HepG2 (cell line): Measurements from ENCODE around the gene TPD52L2. TPM values are rescaled to one million over a fixed set of nuclear protein-coding genes. Genes with fewer than 3 reads are reported as not detected.

Source experiments
- CCAR2 ChIP-seq: fragments of 200-400 bp; formaldehyde crosslinking; optimal IDR thresholded peaks from 2 replicates; pipeline ENCODE3; 2018; ENCODE audit warnings: low read depth, mild to moderate bottlenecking, low read length, moderate library complexity
- CENPX ChIP-seq: sonication (generic); formaldehyde crosslinking; IDR thresholded peaks from 2 replicates; pipeline ENCODE4 v1.9.0; 2021; ENCODE audit warnings: mild to moderate bottlenecking, missing genetic modification reagents, moderate library complexity
- E2F1 ChIP-seq: sonication (generic); formaldehyde crosslinking; IDR thresholded peaks from 2 replicates; pipeline ENCODE4 v1.5.0; 2020; ENCODE audit warnings: missing genetic modification reagents
- HDAC2 ChIP-seq: sonication (generic); formaldehyde crosslinking; IDR thresholded peaks from 2 replicates; pipeline ENCODE4 v1.4.0; 2020; ENCODE audit warnings: missing genetic modification reagents
- HNRNPUL1 ChIP-seq: fragments of 200-400 bp; formaldehyde crosslinking; IDR thresholded peaks from 2 replicates; pipeline ENCODE4 v1.6.1; 2017; ENCODE audit warnings: low read depth, mild to moderate bottlenecking, low read length, moderate library complexity
- KAT2B ChIP-seq: fragments of 150-350 bp; IDR thresholded peaks from 2 replicates; pipeline ENCODE4 v1.6.1; 2014; ENCODE audit warnings: low read depth, low read length, borderline replicate concordance
- KDM3A ChIP-seq: IDR thresholded peaks from 2 replicates; pipeline ENCODE4 v1.6.1; 2018; ENCODE audit warnings: low read depth, missing compliant biosample characterization
- NR2C2 ChIP-seq: sonication (generic); formaldehyde crosslinking; IDR thresholded peaks from 2 replicates; pipeline ENCODE4 v1.4.0; 2020; ENCODE audit warnings: missing genetic modification reagents, mild to moderate bottlenecking, moderate library complexity, borderline replicate concordance
- PBX3 ChIP-seq: sonication (generic); formaldehyde crosslinking; IDR thresholded peaks from 2 replicates; pipeline ENCODE4 v1.8.1; 2023; ENCODE audit warnings: missing genetic modification reagents, inconsistent platforms, borderline replicate concordance
- POGZ ChIP-seq: sonication (generic); formaldehyde crosslinking; IDR thresholded peaks from 2 replicates; pipeline ENCODE4 v1.4.0; 2020; ENCODE audit warnings: mild to moderate bottlenecking, missing genetic modification reagents
- POLR2G ChIP-seq: fragments of 200-400 bp; formaldehyde crosslinking; IDR thresholded peaks from 2 replicates; pipeline ENCODE4 v1.6.1; 2018; ENCODE audit warnings: mild to moderate bottlenecking, low read depth, low read length, moderate library complexity
- SCMH1 ChIP-seq: sonication (generic); formaldehyde crosslinking; IDR thresholded peaks from 2 replicates; pipeline ENCODE4 v1.9.0; 2021; ENCODE audit warnings: missing genetic modification reagents, mild to moderate bottlenecking, borderline replicate concordance
- ZBTB8A ChIP-seq: sonication (generic); formaldehyde crosslinking; IDR thresholded peaks from 2 replicates; pipeline ENCODE4 v1.4.0; 2020; ENCODE audit warnings: mild to moderate bottlenecking, low read depth, missing genetic modification reagents, borderline replicate concordance
- ZHX1 ChIP-seq: sonication (generic); formaldehyde crosslinking; IDR thresholded peaks from 2 replicates; pipeline ENCODE4 v1.8.1; 2022; ENCODE audit warnings: low read depth, mild to moderate bottlenecking, missing genetic modification reagents
- ZMAT3 ChIP-seq: sonication (generic); formaldehyde crosslinking; conservative IDR thresholded peaks from 2 replicates; pipeline ENCODE4 v1.7.0; 2021; ENCODE audit warnings: missing genetic modification reagents
- ZNF326 ChIP-seq: sonication (generic); formaldehyde crosslinking; IDR thresholded peaks from 2 replicates; pipeline ENCODE4 v1.4.0; 2020; ENCODE audit warnings: missing genetic modification reagents, borderline replicate concordance
- ZNF530 ChIP-seq: sonication (generic); formaldehyde crosslinking; IDR thresholded peaks from 2 replicates; pipeline ENCODE4 v1.5.0; 2020; ENCODE audit warnings: low read depth, mild to moderate bottlenecking, missing genetic modification reagents
- ZNF672 ChIP-seq: sonication (generic); formaldehyde crosslinking; IDR thresholded peaks from 2 replicates; pipeline ENCODE4 v1.8.1; 2022; ENCODE audit warnings: missing genetic modification reagents
- ZNF691 ChIP-seq: sonication (generic); formaldehyde crosslinking; IDR thresholded peaks from 2 replicates; pipeline ENCODE4 v1.4.0; 2020; ENCODE audit warnings: missing genetic modification reagents, low read depth, mild to moderate bottlenecking, borderline replicate concordance
- ZNF724P ChIP-seq: sonication (generic); formaldehyde crosslinking; IDR thresholded peaks from 2 replicates; pipeline ENCODE4 v1.8.0; 2022; ENCODE audit warnings: missing genetic modification reagents, borderline replicate concordance
- polyA plus RNA-seq, 8 experiments: library from polyadenylated mRNA; depleted of rRNA in 3 of 8; stranded (reverse) in 7 of 8; unstranded in 1 of 8; fragments of >200 nt; fragmentation: Illumina TruSeq in 4 of 8; extraction: Trizol in 4 of 8; gene quantifications; 2 replicates each; pipeline versions ENCODE4 v1.2.1 to v1.2.3, GENCODE V29; 2011 to 2016; ENCODE audit warnings: low read depth in 4 of 8, missing spikeins in 1 of 8, mixed read lengths in 1 of 8; ENCODE audit not compliant: insufficient read depth in 1 of 8
- total RNA-seq, 5 experiments: library from RNA; depleted of rRNA; stranded (reverse); fragments of >200 nt; fragmentation: Illumina TruSeq; extraction: Trizol; gene quantifications; 2 replicates each; pipeline ENCODE4 v1.2.3, GENCODE V29; 2016; ENCODE audit warnings: low read depth in 1 of 5
- TF ChIP-seq, protein P1 (sequence below): sonication (generic); formaldehyde crosslinking; IDR thresholded peaks from 2 replicates; pipeline ENCODE4 v1.8.0; 2022; ENCODE audit warnings: mild to moderate bottlenecking, missing genetic modification reagents, moderate library complexity
- TF ChIP-seq, protein P2 (sequence below): sonication (generic); formaldehyde crosslinking; IDR thresholded peaks from 2 replicates; pipeline ENCODE4 v1.4.0; 2020; ENCODE audit warnings: missing genetic modification reagents

Gene TPD52L2
- total and polyA plus RNA-seq, 2 of the 13 experiments (the other 11 are each of a cell fraction or from before 2014, with no cell fraction given): 156 to 184 TPM

DNA sequence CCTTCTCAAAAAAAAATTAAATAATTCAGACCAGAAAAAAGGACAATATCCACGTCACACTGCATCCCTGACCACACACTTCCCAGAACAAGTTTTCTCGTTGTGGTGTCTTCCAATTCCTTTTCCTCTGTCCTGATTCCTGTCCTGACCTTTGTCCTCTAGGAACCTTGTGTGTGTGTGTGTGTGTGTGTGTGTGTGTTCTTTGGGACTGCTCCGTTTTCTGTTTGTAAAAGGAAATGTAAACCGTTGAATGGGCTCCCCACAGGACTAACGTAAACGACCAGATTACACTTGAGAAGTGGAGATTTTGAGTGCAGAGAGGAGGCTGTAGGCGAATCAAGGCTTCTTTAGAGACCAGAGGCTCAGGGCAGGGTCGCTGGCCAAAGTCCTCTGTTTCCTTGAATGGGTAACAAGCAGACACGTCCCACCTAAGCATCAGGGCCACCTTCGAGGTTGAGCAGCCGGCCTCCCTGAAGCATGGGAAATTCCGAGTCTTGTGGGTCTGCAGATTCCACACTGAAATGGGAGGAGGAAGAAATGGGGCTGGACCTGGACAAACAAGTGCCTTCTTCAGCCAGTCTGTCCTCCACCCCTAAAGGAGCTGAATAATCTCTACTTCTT lies 41.3 kb upstream of the TPD52L2 start (continued):
- TF ChIP-seq PBX3 (CRISPR knock-in tag) (no peak), ZMAT3 (CRISPR knock-in tag) (0 out of 2 replicates have a peak, but pooled peaks have one; percentile 44), E2F1 (no peak), ZNF326 (CRISPR knock-in tag) (no peak), ZNF724P (CRISPR knock-in tag) (no peak), ZNF691 (CRISPR knock-in tag) (no peak), ZNF530 (CRISPR knock-in tag) (no peak), KDM3A (CRISPR knock-in tag) (no peak), ZNF672 (CRISPR knock-in tag) (no peak), POGZ (CRISPR knock-in tag) (0 out of 2 replicates have a peak, but pooled peaks have one; percentile 37), NR2C2 (CRISPR knock-in tag) (peak; percentile 68), CCAR2 (no peak), CENPX (no peak), ZBTB8A (no peak), SCMH1 (CRISPR knock-in tag) (no peak), HDAC2 (CRISPR knock-in tag) (no peak), HNRNPUL1 (no peak), KAT2B (no peak), ZHX1 (no peak), POLR2G (no peak)
- TF ChIP-seq, protein P1, sequence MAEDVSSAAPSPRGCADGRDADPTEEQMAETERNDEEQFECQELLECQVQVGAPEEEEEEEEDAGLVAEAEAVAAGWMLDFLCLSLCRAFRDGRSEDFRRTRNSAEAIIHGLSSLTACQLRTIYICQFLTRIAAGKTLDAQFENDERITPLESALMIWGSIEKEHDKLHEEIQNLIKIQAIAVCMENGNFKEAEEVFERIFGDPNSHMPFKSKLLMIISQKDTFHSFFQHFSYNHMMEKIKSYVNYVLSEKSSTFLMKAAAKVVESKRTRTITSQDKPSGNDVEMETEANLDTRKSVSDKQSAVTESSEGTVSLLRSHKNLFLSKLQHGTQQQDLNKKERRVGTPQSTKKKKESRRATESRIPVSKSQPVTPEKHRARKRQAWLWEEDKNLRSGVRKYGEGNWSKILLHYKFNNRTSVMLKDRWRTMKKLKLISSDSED: no peak
- TF ChIP-seq, protein P2, sequence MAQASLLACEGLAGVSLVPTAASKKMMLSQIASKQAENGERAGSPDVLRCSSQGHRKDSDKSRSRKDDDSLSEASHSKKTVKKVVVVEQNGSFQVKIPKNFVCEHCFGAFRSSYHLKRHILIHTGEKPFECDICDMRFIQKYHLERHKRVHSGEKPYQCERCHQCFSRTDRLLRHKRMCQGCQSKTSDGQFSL (CRISPR knock-in tag): no peak
